ENCODE results near the gene DUS2. TPM values are rescaled to one million over a fixed set of nuclear protein-coding genes. Genes with fewer than 3 reads are reported as not detected.
A peak's percentile ranks its signal among the peaks of the same experiment; 100 is the strongest.
"Not testable (repeated sequence)": the region's sequence is repeated elsewhere in the genome, so short reads cannot be mapped to it uniquely, and the experiment has no call there.

The DUS2 gene
- 15.9 and 19.8 TPM in 2 replicates for total RNA-seq (2014; rRNA removed; shearing (Covaris generic))

DNA sequence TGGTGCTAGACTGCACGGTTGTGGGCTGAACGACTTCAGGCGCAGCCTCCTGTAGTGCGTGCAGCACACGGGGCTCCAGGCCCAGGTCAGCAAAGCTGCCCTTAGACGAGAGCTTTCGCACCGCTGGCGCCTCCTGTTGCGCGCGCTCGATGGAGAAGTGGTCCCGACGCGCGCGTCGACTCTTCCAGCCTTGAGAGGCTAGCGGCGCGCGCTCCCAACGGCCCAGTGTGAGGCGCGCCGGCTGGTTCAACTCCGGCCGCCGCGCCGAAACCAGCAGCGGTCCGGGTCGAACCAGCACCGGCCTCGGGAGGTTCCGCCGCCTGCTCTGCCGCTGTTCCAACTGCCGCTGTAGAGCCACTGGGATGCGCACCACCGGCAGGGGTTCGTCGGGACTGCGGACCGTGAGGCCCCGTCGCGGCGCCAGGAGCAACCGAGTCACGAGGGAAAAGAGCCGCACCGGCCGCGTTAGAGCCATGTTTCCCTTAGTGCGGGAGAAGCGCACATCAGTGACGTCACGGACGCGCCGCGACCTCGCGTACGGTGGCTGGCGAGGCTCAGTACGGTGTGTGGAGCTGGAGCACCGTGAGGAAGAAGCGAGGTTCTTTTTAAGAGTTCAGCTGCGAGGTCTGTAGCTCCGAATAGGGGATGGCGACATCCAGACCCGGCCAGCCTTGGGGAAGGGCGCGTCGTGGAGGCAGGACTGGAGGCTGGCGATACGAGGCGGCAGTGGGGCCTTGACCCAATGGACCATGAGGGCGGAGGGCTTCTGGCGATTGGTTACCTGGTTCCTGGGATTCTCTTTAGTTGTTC, at the start of gene DUS2, which contains the start of gene DDX28:
DUS2 (plus strand) TSS at position 557 of the 810 bp plus-strand sequence. CDS start 14,740 bp downstream, outside the sequence.
DDX28 (minus strand) TSS at position 505 of the 810 bp plus-strand sequence; CDS start at position 475, 30 bp downstream.
- DNase-seq (ENCODE audit: low read depth) = peak; percentile 94

DNA sequence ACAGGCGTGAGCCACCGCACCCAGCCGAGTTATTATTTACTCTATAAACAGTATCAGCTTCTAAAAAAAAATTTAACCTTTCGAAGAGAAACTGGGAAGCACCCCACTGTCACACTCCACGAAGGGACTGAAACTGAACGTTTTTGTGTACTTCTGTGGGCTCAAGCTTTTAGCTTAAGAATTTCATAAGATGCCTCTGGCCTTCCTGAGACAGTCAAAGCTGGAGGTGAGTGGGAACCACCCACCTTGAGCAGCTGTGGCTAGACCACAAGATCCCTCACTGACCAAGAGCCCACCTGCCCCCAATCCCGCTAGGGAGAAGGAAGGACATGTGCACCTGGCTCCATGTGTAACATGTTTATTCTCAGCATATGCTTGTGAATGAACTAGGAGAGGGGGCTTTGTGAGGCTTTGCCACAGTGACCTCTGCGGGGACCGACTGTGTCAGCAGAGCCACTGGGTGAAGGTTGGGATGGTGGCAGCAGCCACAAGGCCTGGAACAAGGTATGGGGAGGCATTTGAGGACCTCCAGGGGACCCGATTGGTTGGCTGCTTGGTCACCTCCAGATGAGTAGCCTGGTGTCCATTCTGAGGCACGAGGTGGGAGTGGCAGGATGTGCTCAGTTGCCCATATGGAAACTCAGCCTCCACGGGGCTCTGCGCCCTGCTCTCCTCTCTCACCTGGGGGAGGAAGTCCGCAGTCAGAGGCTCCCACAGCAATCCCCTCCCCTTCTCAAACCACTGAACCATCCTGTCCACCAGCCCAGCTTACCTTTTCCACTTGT, 47.6 kb upstream of the DUS2 start:
- no peak for DNase-seq (ENCODE audit: low read depth)

DNA sequence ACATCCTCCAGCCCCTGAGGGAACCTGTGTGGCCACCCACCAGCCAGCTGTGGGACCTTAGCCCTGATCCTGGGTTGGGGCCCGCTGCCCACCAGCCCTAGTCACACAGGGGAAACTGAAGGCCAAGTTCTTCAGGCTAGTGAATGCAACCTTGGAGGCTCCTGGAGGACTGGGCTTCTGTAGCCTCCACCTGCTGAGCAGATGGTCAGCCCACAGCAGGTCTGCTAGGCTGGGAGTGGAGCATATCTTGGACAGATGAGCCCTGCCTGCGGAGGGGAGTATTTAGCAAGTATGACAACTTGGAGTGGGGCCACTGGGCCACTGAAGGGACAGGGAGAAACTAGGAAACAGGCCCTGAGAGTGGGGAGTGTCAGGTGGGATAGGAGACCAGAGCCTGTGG, 46.9 kb upstream of the DUS2 start:
- DNase-seq (ENCODE audit: low read depth) = no peak

GRCh38 chr16:67977005-67977404, 46.1 kb upstream of the DUS2 start:
- DNase-seq (ENCODE audit: low read depth) = no peak

DNA sequence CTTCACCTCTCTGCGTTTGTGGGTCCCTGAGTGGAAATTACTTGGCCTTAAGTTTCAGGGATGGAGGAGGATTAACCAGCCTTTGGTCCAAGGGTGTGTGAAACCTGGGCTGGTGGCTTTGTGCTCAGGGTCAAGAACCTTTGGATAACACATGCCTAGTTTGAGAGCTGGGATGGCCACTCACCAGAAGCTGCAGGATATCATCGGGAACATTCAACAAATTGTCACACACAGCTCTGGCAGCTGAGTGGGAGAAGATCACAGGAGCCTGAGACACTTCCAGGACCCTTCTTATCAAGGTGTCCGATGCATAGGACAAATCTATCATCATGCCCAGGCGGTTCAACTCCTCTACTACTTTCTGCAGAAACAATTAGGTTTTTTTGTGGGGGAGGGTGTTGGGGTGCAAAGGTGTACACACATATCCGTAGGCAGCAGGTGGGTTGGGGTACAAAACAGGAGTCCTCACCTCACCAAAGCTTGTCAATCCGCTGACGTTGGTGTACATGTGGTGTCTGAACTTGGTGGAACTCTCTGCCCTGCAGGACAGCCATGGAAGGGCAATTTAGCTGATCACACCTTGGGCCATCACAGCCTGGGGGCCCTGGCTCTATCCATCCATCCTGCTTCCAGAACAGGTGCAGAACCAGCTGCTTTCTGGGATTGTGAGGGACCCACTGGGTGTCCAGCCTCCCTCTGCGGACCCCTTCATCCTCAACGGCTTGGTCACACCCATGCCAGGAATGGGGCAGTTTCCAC, 45.4 kb upstream of the DUS2 start:
- no peak for DNase-seq (ENCODE audit: low read depth)

DNA sequence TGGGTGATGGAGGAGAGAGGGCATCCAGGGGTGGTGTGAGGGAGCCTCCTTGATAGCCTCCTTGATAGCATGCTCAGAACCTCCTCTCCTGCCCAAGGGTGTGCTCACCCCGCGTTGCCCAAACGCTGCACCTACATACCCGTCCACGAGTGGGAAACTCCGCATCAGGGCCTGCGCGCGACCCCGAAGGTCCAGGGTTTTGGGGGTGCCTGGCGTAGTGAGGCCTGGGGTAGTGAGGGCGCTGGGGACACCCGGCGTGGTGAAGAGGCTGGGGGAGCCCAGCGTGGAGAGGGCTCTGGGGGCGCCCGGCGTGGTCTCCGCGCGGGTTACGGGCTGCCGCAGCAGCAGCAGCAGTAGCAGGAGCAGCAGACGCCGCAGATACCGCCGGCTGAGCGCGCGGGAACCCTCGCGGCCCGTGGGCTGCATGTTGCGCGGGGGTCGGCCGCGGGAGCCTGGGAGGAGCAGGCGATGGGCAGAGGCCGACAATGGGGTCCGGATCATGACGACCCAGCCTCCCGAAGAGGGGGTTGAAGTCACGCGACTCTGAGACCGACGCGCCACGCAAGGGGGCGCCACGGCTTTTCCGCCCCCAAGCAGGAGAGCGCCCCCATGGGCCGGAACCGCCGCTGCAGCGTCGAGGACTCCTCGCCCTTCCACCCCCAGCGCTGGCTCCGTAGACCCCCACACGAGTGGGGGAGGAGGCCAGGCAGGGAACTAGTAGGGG, 43.0 kb upstream of the DUS2 start, which contains the start of gene DPEP3:
DPEP3 (minus strand) TSS at position 545 of the 724 bp plus-strand sequence; CDS start at position 426, 119 bp downstream.
- DNase-seq (ENCODE audit: low read depth) = no peak

DNA sequence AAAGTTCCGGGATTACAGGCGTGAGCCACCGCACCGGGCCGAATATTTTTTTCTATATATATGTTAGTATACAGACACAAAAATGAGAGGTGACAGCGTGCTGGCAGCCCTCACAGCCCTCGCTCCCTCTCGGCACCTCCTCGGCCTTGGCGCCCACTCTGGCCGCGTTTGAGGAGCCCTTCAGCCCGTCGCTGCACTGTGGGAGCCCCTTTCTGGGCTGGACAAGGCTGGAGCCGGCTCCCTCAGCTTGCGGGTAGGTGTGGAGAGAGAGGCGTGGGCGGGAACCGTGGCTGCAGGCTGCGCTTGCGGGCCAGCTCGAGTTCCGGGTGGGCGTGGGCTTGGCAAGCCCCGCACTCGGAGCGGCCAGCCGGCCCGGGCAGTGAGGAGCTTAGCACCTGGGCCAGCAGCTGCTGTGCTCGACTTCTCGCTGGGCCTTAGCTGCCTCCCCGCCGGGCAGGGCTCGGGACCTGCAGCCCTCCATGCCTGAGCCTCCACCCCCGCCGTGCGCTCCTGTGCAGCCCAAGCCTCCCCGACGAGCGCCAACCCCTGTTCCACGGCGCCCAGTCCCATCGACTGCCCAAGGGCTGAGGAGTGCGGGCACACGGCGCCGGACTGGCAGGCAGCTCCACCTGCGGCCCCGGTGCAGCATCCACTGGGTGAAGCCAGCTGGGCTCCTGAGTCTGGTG, 40.9 kb upstream of the DUS2 start:
- DNase-seq (ENCODE audit: low read depth) = no peak

- no peak for DNase-seq (ENCODE audit: low read depth)
Measured at GRCh38 chr16:67986949-67987348, 36.1 kb upstream of the DUS2 start.

- no peak for DNase-seq (ENCODE audit: low read depth)
Measured at GRCh38 chr16:67987460-67988160, 35.5 kb upstream of the DUS2 start.

GRCh38 chr16:67988675-67989074, 34.4 kb upstream of the DUS2 start:
- DNase-seq (ENCODE audit: low read depth) = no peak

GRCh38 chr16:67989322-67990017, 33.6 kb upstream of the DUS2 start:
- DNase-seq (ENCODE audit: low read depth) = no peak

DNA sequence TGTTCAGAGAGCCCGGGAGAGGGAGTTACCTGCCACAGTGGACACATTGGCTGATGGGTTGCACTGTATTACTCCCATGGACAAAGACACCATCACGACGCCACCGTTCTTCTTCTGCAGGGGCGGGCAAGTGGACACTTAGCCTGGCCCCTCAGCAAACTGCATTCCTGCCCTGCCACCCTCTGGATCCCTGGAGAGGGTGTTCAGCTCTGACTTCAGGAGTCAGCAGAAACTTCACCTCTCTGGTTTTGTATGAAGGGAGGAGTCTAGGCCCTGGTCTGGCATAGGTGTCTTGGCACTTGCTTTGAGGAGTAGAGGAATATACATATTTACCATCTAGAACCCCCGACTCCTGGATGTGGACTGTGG, 33.1 kb upstream of the DUS2 start:
- DNase-seq (ENCODE audit: low read depth) = no peak

DNA sequence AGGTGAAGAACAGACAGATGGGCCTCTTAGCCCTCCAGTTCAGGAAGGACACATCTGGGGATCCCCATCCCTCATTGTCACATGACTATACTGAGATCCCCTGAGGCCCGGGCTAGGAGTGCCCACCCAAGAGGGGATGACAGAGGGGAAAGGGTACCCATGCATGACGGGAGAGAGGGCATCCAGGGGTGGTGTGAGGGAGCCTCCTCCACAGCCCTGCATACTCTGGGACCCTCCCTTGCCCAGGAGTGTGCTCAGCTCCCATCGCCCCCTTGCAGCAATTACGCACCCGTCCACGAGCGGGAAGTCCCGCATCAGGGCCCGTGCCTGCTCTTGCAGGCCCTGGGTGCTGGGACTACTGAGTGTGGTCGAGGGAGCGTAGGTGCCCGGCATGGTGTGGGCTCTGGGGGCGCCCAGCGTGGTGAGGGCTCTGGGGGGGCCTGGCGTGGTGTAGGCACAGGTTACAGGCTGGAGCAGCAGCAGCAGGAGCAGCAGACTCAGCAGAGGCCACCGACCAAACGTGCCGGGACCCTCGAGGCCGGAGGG, 30.4 kb upstream of the DUS2 start:
- no peak for DNase-seq (ENCODE audit: low read depth)

DNA sequence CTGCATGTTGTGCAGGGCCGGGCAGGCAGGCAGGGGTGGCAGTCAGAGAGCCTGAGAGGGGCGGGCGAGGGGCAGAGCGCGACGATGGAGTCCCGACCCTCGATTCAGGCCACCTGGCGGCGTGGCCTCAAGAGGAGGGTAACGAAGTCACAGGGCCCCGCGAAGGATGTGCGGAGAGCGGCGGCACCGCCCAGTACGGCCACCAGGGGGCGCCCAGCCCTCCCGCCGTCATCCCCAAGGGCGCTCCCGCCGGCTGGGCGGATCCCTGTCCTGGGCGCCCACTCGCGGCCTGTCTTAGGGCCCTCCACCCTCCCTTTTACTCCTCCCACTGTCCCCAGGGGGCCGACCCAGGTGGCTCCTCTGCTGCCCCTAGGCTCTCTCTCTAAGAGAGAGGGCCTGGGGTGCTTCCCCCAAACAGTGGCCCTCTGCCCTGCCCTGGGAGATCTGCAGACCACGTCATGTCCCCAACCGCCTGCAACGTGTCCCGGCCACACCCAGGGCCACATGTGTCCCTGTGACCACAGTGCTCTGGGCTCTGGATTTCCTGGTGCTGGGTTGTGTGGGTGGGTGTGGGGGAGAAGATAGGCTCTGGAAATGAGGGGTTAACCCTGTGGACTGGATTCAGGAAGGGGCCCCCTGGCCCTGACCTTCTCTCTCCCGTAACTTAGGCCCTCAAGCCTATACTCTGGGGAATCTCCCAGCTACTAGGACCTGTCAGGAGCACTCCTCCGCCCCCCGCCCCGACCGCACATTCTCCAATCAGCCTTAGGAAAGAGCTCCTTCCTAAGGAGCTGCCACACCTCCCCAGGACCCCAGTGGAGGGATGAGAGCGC, 29.7 kb upstream of the DUS2 start:
- peak; percentile 67 for DNase-seq (ENCODE audit: low read depth)

DNA sequence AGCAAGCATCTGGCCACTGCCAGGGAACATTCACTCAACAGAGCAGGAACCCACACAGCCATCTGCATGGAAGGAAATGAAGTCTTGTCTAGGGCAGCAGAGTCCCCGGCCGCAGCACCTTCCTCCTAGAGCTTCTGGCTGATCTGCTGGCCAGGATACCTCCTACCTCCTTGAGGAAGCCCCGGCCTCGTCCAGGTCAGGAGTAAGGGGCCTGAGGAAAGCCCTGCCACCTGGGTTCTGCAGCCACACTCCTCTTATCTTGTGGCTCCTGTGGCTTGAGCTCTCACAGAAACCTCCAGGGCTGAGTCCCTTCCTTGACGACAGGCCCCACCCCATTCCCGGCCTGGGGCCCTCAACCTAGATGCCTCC, 29.1 kb upstream of the DUS2 start:
- not testable (repeated sequence) for DNase-seq (ENCODE audit: low read depth)

GRCh38 chr16:67995423-67995822, 27.7 kb upstream of the DUS2 start:
- peak; percentile 15 for DNase-seq (ENCODE audit: low read depth)

DNA sequence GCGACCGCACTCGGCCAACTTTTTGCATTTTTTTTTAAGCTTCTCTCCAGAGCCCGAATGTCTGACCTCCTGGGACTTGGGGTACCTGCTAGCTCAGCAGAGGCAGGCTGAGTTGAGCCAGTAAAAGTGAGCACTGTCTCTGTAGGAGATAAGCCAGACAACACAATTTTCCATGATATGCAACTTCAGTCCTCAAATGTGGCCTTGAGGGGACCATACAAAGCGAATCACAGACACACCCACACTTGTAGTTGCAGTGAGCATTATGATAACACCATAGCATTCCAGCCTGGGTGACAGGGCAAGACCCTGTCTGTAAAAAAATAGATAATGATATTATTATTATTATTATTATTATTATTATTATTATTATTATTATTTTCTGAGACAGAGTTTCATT, 26.4 kb upstream of the DUS2 start:
- no peak for DNase-seq (ENCODE audit: low read depth)

DNA sequence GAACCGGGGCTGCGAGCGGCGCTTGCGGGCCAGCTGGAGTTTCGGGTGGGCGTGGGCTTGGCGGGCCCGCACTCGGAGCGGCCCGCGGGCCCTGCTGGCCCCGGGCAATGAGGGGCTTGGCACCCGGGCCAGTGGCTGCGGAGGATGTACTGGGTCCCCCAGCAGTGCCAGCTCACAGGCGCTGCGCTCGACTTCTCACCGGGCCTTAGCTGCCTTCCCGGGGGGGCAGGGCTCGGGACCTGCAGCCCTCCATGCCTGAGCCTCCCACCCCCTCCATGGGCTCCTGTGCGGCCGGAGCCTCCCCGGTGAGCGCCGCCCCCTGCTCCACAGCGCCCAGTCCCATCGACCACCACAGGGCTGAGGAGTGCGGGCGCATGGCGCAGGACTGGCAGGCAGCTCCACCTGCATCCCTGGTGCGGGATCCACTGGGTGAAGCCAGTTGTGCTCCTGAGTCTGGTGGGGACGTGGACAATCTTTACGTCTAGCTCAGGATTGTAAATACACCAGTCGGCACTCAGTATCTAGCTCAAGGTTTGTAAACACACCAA, 24.8 kb upstream of the DUS2 start:
- not testable (repeated sequence) for DNase-seq (ENCODE audit: low read depth)

All from Daoy (cell line).